GM23338 (cell line): ENCODE results near the gene SFMBT2. TPM values are rescaled to one million over a fixed set of nuclear protein-coding genes. Genes with fewer than 3 reads are reported as not detected.

ENCODE experiments used
- ATAC-seq: fragments of 200-7000 bp; cut with Tn5 transposase; 3 replicates; pipeline ENCODE4 v1.9.1; 2020
- DNase-seq: peaks from one replicate; pipeline ENCODE4 v3.0.0-alpha.2; 2015; ENCODE audit warnings: low spot score
- H2AFZ ChIP-seq: fragments of 200-600 bp; sonication (generic); 2 replicates; pipeline ENCODE4 v1.8.0; 2016; ENCODE audit warnings: antibody characterized with exemption, mild to moderate bottlenecking, moderate library complexity
- H3F3A ChIP-seq: fragments of 200-600 bp; sonication (generic); replicated peaks from 2 replicates; pipeline ENCODE4 v1.8.0; 2017; ENCODE audit warnings: antibody characterized with exemption, mixed run types, low read depth
- H3K27ac ChIP-seq: fragments of 200-600 bp; sonication (generic); 2 replicates; pipeline ENCODE4 v1.6.1; 2016; ENCODE audit warnings: low read depth
- H3K27me3 ChIP-seq: fragments of 200-600 bp; sonication (generic); 2 replicates; pipeline ENCODE4 v1.8.0; 2016; ENCODE audit warnings: mild to moderate bottlenecking, mixed run types, moderate library complexity; ENCODE audit not compliant: insufficient read depth
- H3K36me3 ChIP-seq: fragments of 200-600 bp; sonication (generic); 2 replicates; pipeline ENCODE4 v1.8.0; 2016; ENCODE audit warnings: mild to moderate bottlenecking; ENCODE audit not compliant: insufficient read depth
- H3K4me1 ChIP-seq: fragments of 200-600 bp; sonication (generic); 2 replicates; pipeline ENCODE4 v1.8.0; 2016; ENCODE audit warnings: mild to moderate bottlenecking, moderate library complexity; ENCODE audit not compliant: insufficient read depth
- H3K4me2 ChIP-seq: fragments of 200-600 bp; sonication (generic); 2 replicates; pipeline ENCODE4 v1.7.1; 2017; ENCODE audit warnings: mixed run types
- H3K4me3 ChIP-seq: fragments of 200-600 bp; sonication (generic); 2 replicates; pipeline ENCODE4 v1.6.1; 2016; ENCODE audit warnings: mixed run types
- H3K79me2 ChIP-seq: fragments of 200-600 bp; sonication (generic); replicated peaks from 2 replicates; pipeline ENCODE4 v1.8.0; 2017; ENCODE audit warnings: mild to moderate bottlenecking; ENCODE audit not compliant: insufficient read depth
- H3K9me2 ChIP-seq: fragments of 200-600 bp; sonication (generic); 2 replicates; pipeline ENCODE4 v1.8.0; 2017; ENCODE audit not compliant: insufficient read depth
- H4K20me1 ChIP-seq: fragments of 200-600 bp; sonication (generic); replicated peaks from 2 replicates; pipeline ENCODE4 v1.8.0; 2017; ENCODE audit warnings: mild to moderate bottlenecking; ENCODE audit not compliant: insufficient read depth
- H3K27ac Mint-ChIP-seq: 2 replicates; pipeline ENCODE4 v1.8.0; 2020; ENCODE audit warnings: inconsistent platforms, mild to moderate bottlenecking, moderate library complexity, mixed read lengths
- H3K27me3 Mint-ChIP-seq: 3 replicates; pipeline ENCODE4 v1.8.0; 2022; ENCODE audit warnings: low read depth, mild to moderate bottlenecking, moderate library complexity, mixed read lengths, inconsistent platforms; ENCODE audit not compliant: insufficient read depth, poor library complexity
- H3K36me3 Mint-ChIP-seq: 3 replicates; pipeline ENCODE4 v1.8.0; 2021; ENCODE audit warnings: low read depth, mild to moderate bottlenecking, inconsistent platforms, moderate library complexity, mixed read lengths
- H3K4me1 Mint-ChIP-seq: 3 replicates; pipeline ENCODE4 v1.8.0; 2020; ENCODE audit warnings: mild to moderate bottlenecking, inconsistent platforms, mixed read lengths
- H3K4me3 Mint-ChIP-seq: 3 replicates; pipeline ENCODE4 v1.8.0; 2021; ENCODE audit warnings: moderate library complexity, mild to moderate bottlenecking, inconsistent platforms, mixed read lengths
- H3K9me3 Mint-ChIP-seq: 3 replicates; pipeline ENCODE4 v1.8.0; 2020; ENCODE audit warnings: moderate library complexity, mild to moderate bottlenecking, inconsistent platforms, mixed read lengths
- CREB1 ChIP-seq: fragments of 250-450 bp; sonication (Bioruptor Pico); IDR thresholded peaks from 2 replicates; pipeline ENCODE4 v1.5.0; 2020; ENCODE audit warnings: low read depth, mild to moderate bottlenecking, moderate library complexity
- CTCF ChIP-seq, 2 experiments: fragments of 200-600 bp in 1 of 2; sonication (generic) in 1 of 2; conservative IDR thresholded peaks; 2 replicates each; pipeline versions ENCODE4 v1.5.1 to v1.6.1; 2016 to 2017; ENCODE audit warnings: antibody characterized with exemption in 2 of 2, low read depth in 2 of 2, mild to moderate bottlenecking in 2 of 2, moderate library complexity in 1 of 2
- ETS1 ChIP-seq: IDR thresholded peaks from 2 replicates; pipeline ENCODE4 v1.6.1; 2016; ENCODE audit warnings: antibody characterized with exemption
- EZH2 ChIP-seq: fragments of 200-600 bp; sonication (generic); IDR thresholded peaks from one replicate; pipeline ENCODE4 v1.8.0; 2017; ENCODE audit warnings: antibody characterized with exemption, mild to moderate bottlenecking, low read depth; ENCODE audit not compliant: unreplicated experiment
- EZH2phosphoT487 ChIP-seq: fragments of 200-600 bp; sonication (generic); IDR thresholded peaks from one replicate; pipeline ENCODE4 v1.8.1; 2018; ENCODE audit warnings: antibody characterized with exemption; ENCODE audit not compliant: unreplicated experiment
- JUNB ChIP-seq: IDR thresholded peaks from one replicate; pipeline ENCODE4 v1.6.1; 2016; ENCODE audit warnings: antibody characterized with exemption; ENCODE audit not compliant: unreplicated experiment
- NANOG ChIP-seq: IDR thresholded peaks from 2 replicates; pipeline ENCODE4 v1.6.1; 2016; ENCODE audit warnings: antibody characterized with exemption, borderline replicate concordance
- POLR2AphosphoS5 ChIP-seq: IDR thresholded peaks from 2 replicates; pipeline ENCODE4 v1.6.1; 2016; ENCODE audit warnings: antibody characterized with exemption, low read depth
- REST ChIP-seq: IDR thresholded peaks from one replicate; pipeline ENCODE4 v1.6.1; 2018; ENCODE audit warnings: antibody characterized with exemption; ENCODE audit not compliant: unreplicated experiment
- STAT1 ChIP-seq: IDR thresholded peaks from one replicate; pipeline ENCODE4 v1.6.1; 2016; ENCODE audit warnings: antibody characterized with exemption; ENCODE audit not compliant: unreplicated experiment
- ZNF114 ChIP-seq: fragments of 250-450 bp; sonication (Bioruptor Pico); IDR thresholded peaks from 2 replicates; pipeline ENCODE4 v1.5.0; 2020; ENCODE audit warnings: mild to moderate bottlenecking, moderate library complexity
- ZNF331 ChIP-seq: fragments of 250-450 bp; sonication (Bioruptor Pico); IDR thresholded peaks from 2 replicates; pipeline ENCODE4 v1.5.0; 2020; ENCODE audit warnings: low read depth, mild to moderate bottlenecking, moderate library complexity
- ZNF462 ChIP-seq: fragments of 250-450 bp; sonication (Bioruptor Pico); IDR thresholded peaks from 2 replicates; pipeline ENCODE4 v1.5.0; 2020; ENCODE audit warnings: mild to moderate bottlenecking, moderate library complexity
- polyA plus RNA-seq: library from polyadenylated mRNA; unstranded; fragments of >200 nt; fragmentation: Nextera tagmentation; extraction: Ambion mirVana; gene quantifications from 2 replicates; pipeline ENCODE4 v1.2.1, GENCODE V29; 2016
- total RNA-seq: library from RNA; depleted of rRNA; stranded (reverse); fragments of >200 nt; shearing (Covaris generic); gene quantifications from 2 replicates; pipeline ENCODE4 v1.2.3, GENCODE V29; 2014

The SFMBT2 gene
- total and polyA plus RNA-seq, 2 experiments from 2014 or later: 2.7 to 6.7 TPM

GRCh38 chr10:7350541-7351195, 60.2 kb downstream of the SFMBT2 start:
- H3K4me3 ChIP-seq: no peak overlapping the region
- TF ChIP-seq NANOG: no peak
- TF ChIP-seq ETS1: no peak
- no peak for TF ChIP-seq ZNF331
- TF ChIP-seq ZNF462 (CRISPR knock-in tag): no peak
- no peak for TF ChIP-seq EZH2phosphoT487
- TF ChIP-seq EZH2: no peak
- TF ChIP-seq JUNB: no peak
- no peak for TF ChIP-seq STAT1
- no peak for TF ChIP-seq POLR2AphosphoS5
- no peak for TF ChIP-seq CREB1 (CRISPR knock-in tag)
- TF ChIP-seq ZNF114 (CRISPR knock-in tag): no peak
- no peak for TF ChIP-seq CTCF (conservative IDR thresholded peaks at IDR 0.05; ENCODE audit: low read depth in 2 of 2)
- TF ChIP-seq REST: no peak
- H3K79me2 ChIP-seq: no peaks in the 10 kb centered on the region
- Mint-ChIP-seq H3K4me3 (no peak overlapping the region), H3K4me1 (no peaks in the 10 kb centered on the region), H3K27ac (no peak overlapping the region), H3K27me3 (no peaks in the 10 kb centered on the region), H3K36me3 (peaks cover 2% of the 10 kb centered on the region; the same call in 1 of the 3 replicates), H3K9me3 (no peaks in the 10 kb centered on the region; the same call in 2 of the 3 replicates)
- DNase-seq (no peak), ATAC-seq (no peak)
- no peaks in the 10 kb centered on the region for H4K20me1 ChIP-seq
- H3K4me2 ChIP-seq: no peak overlapping the region
- no peaks in the 10 kb centered on the region for H3K4me1 ChIP-seq
- H3F3A ChIP-seq: no peaks in the 10 kb centered on the region
- no peaks in the 10 kb centered on the region; the same call in 1 of the 2 replicates for H3K9me2 ChIP-seq
- H3K36me3 ChIP-seq: no peaks in the 10 kb centered on the region
- H3K27me3 ChIP-seq: no peaks in the 10 kb centered on the region
- H2AFZ ChIP-seq: no peak overlapping the region
- H3K27ac ChIP-seq: no peak overlapping the region
